ENCODE measurements around the gene LRRC27.
A peak's percentile ranks its signal among the peaks of the same experiment; 100 is the strongest.

Gene LRRC27

DNA sequence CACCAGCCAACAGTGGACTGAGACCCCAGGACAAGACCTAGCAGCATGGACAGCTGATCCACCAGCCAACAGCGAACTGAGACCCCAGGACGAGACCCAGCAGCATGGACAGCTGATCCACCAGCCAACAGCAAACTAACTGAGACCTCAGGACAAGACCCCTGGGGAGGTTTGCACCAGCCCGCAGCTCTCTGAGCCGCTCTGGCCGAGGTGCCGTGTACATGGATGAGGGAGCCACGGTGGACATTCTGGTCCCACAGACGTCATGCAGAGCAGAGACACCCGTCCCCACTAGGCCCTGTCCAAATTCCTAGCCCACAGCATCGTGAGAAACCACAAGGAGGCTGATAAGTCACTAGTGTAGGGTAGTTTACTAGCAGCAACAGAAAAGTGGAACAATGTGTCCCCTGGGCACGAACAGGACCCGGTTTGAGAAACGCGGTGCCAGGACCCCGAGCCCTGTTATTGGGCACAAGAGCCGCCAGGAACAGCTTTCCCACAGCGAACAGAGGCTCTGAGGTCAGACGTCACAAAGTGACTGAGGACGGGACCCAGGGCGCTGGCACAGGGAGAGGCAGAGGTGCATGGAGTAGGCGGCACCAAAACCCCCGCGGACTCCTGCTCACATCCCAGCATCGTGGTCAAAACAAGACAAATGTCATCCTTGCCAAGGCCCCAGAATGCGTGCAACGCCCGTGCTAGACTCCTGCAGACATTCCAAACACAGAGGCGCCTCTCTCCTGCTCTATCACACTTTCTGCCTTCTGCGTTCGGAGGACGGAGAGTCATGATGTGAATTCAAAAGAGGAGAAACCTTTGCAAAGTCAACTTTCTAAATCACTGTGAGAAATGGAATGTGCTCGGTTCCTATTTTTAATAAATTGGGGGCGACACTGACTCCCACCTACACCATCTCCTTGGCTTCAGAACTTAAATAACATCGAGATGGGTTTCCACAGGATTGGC is 32.3 kb upstream of the LRRC27 start:
- H4K8ac ChIP-seq (ENCODE audit: low read length): no peak overlapping the region

GRCh38 chr10:132300582-132300981 is 31.4 kb upstream of the LRRC27 start:
- H2BK12ac ChIP-seq (ENCODE audit: low read length in 2 of 2): no peak overlapping the region
- H3K9ac ChIP-seq (ENCODE audit: low read length): no peak overlapping the region
- no peak overlapping the region for H3K23ac ChIP-seq (ENCODE audit: low read length in 2 of 2)
- peaks cover 3% of the 10 kb centered on the region for H3K4me1 ChIP-seq (ENCODE audit: control insufficient read depth, insufficient read depth, low read depth, low read length)
- no peak for DNase-seq
- H3K18ac ChIP-seq (ENCODE audit: low read depth in 1 of 2, low read length in 2 of 2): no peak overlapping the region
- 78% methylated on average over 10 of the region's 10 CpGs for WGBS
- H3K27me3 ChIP-seq (ENCODE audit: control insufficient read depth in 1 of 2, insufficient read depth in 1 of 2, low read length in 2 of 2): peaks cover 3 to 16% of the 10 kb centered on the region in 2 experiments
- no peak overlapping the region for H4K8ac ChIP-seq (ENCODE audit: low read length)
- no peak overlapping the region for H3K4me2 ChIP-seq (ENCODE audit: low read length, poor library complexity, severe bottlenecking)
- peak overlapping the region; percentile 45 for H2BK15ac ChIP-seq (ENCODE audit: low read depth, poor library complexity, severe bottlenecking)
- no peak overlapping the region for H4K91ac ChIP-seq (ENCODE audit: low read length)
- H2BK5ac ChIP-seq (ENCODE audit: low read depth, low read length, poor library complexity, severe bottlenecking): no peak overlapping the region
- no peak overlapping the region for H2AFZ ChIP-seq (ENCODE audit: low read depth, low read length)
- no peak overlapping the region for H2AK5ac ChIP-seq (ENCODE audit: low read length, severe bottlenecking)
- peaks cover 34% of the 10 kb centered on the region for H3K79me1 ChIP-seq (replicated peaks; ENCODE audit: low read length, poor library complexity, severe bottlenecking)
- H3K4me3 ChIP-seq (ENCODE audit: insufficient read depth in 1 of 2, low read depth in 1 of 2, low read length in 2 of 2): no peak overlapping the region
- H2BK120ac ChIP-seq (ENCODE audit: low read depth, low read length): no peak overlapping the region
- no peak overlapping the region for H3K14ac ChIP-seq (ENCODE audit: low read length in 2 of 2)
- no peak overlapping the region for H3K4ac ChIP-seq (ENCODE audit: low read depth in 1 of 2, low read length in 2 of 2)
- no peak overlapping the region for H3K27ac ChIP-seq (ENCODE audit: low read length, poor library complexity, severe bottlenecking)
- H3K9me3 ChIP-seq (ENCODE audit: control insufficient read depth, low read length): no peaks in the 10 kb centered on the region
- peaks cover 0 to under 1% of the 10 kb centered on the region in 2 experiments for H3K36me3 ChIP-seq (ENCODE audit: control insufficient read depth in 1 of 2, insufficient read depth in 2 of 2, low read depth in 1 of 2, low read length in 2 of 2)

More for the DNA sequence above, 32.3 kb upstream of the LRRC27 start:
- Histone ChIP-seq H3K79me1 (replicated peaks; ENCODE audit: low read length, poor library complexity, severe bottlenecking) (peaks cover 33% of the 10 kb centered on the region), H3K4ac (ENCODE audit: low read depth in 1 of 2, low read length in 2 of 2) (no peak overlapping the region), H3K4me2 (ENCODE audit: low read length, poor library complexity, severe bottlenecking) (no peak overlapping the region), H3K9ac (ENCODE audit: low read length) (no peak overlapping the region), H2BK15ac (ENCODE audit: low read depth, poor library complexity, severe bottlenecking) (no peak overlapping the region), H3K23ac (ENCODE audit: low read length in 2 of 2) (no peak overlapping the region), H3K9me3 (ENCODE audit: control insufficient read depth, low read length) (no peaks in the 10 kb centered on the region), H3K18ac (ENCODE audit: low read depth in 1 of 2, low read length in 2 of 2) (no peak overlapping the region), H2BK5ac (ENCODE audit: low read depth, low read length, poor library complexity, severe bottlenecking) (no peak overlapping the region), H2AFZ (ENCODE audit: low read depth, low read length) (no peak overlapping the region), H4K91ac (ENCODE audit: low read length) (no peak overlapping the region), H3K27me3 (ENCODE audit: control insufficient read depth in 1 of 2, insufficient read depth in 1 of 2, low read length in 2 of 2) (peaks cover 3 to 11% of the 10 kb centered on the region in 2 experiments), H2AK5ac (ENCODE audit: low read length, severe bottlenecking) (no peak overlapping the region), H3K27ac (ENCODE audit: low read length, poor library complexity, severe bottlenecking) (no peak overlapping the region), H2BK12ac (ENCODE audit: low read length in 2 of 2) (no peak overlapping the region), H3K4me3 (ENCODE audit: insufficient read depth in 1 of 2, low read depth in 1 of 2, low read length in 2 of 2) (no peak overlapping the region), H3K4me1 (ENCODE audit: control insufficient read depth, insufficient read depth, low read depth, low read length) (peaks cover 3% of the 10 kb centered on the region), H2BK120ac (ENCODE audit: low read depth, low read length) (no peak overlapping the region), H3K36me3 (ENCODE audit: control insufficient read depth in 1 of 2, insufficient read depth in 2 of 2, low read depth in 1 of 2, low read length in 2 of 2) (no peaks in the 10 kb centered on the region), H3K14ac (ENCODE audit: low read length in 2 of 2) (no peak overlapping the region)
- no peak for DNase-seq
- 90% methylated on average over 34 of the region's 34 CpGs for WGBS

GRCh38 chr10:132301371-132302330 is 30.3 kb upstream of the LRRC27 start:
- Histone ChIP-seq H3K4ac (ENCODE audit: low read depth in 1 of 2, low read length in 2 of 2) (no peak overlapping the region), H3K18ac (ENCODE audit: low read depth in 1 of 2, low read length in 2 of 2) (no peak overlapping the region), H2AFZ (ENCODE audit: low read depth, low read length) (no peak overlapping the region), H2BK12ac (ENCODE audit: low read length in 2 of 2) (no peak overlapping the region), H2BK15ac (ENCODE audit: low read depth, poor library complexity, severe bottlenecking) (no peak overlapping the region), H3K4me2 (ENCODE audit: low read length, poor library complexity, severe bottlenecking) (no peak overlapping the region), H3K27me3 (ENCODE audit: control insufficient read depth in 1 of 2, insufficient read depth in 1 of 2, low read length in 2 of 2) (peaks cover 3 to 20% of the 10 kb centered on the region in 2 experiments), H2BK5ac (ENCODE audit: low read depth, low read length, poor library complexity, severe bottlenecking) (no peak overlapping the region), H4K91ac (ENCODE audit: low read length) (no peak overlapping the region), H2BK120ac (ENCODE audit: low read depth, low read length) (no peak overlapping the region), H3K23ac (ENCODE audit: low read length in 2 of 2) (no peak overlapping the region), H3K79me1 (replicated peaks; ENCODE audit: low read length, poor library complexity, severe bottlenecking) (peaks cover 36% of the 10 kb centered on the region), H3K4me3 (ENCODE audit: insufficient read depth in 1 of 2, low read depth in 1 of 2, low read length in 2 of 2) (no peak overlapping the region), H2AK5ac (ENCODE audit: low read length, severe bottlenecking) (no peak overlapping the region), H3K9me3 (ENCODE audit: control insufficient read depth, low read length) (no peaks in the 10 kb centered on the region), H3K4me1 (ENCODE audit: control insufficient read depth, insufficient read depth, low read depth, low read length) (peaks cover 2% of the 10 kb centered on the region), H3K14ac (ENCODE audit: low read length in 2 of 2) (no peak overlapping the region), H3K27ac (ENCODE audit: low read length, poor library complexity, severe bottlenecking) (no peak overlapping the region), H4K8ac (ENCODE audit: low read length) (no peak overlapping the region), H3K9ac (ENCODE audit: low read length) (no peak overlapping the region), H3K36me3 (ENCODE audit: control insufficient read depth in 1 of 2, insufficient read depth in 2 of 2, low read depth in 1 of 2, low read length in 2 of 2) (peaks cover 0 to 3% of the 10 kb centered on the region in 2 experiments)
- WGBS: 92% methylated on average over 38 of the region's 38 CpGs
- no peak for DNase-seq

All from mesenchymal stem cell (in vitro differentiated cells and primary cell).